GM23248 (cell line): ENCODE measurements around the gene NR2C1. TPM values are rescaled to one million over a fixed set of nuclear protein-coding genes. Genes with fewer than 3 reads are reported as not detected.

Source experiments
- DNase-seq: peaks from one replicate; pipeline ENCODE4 v3.0.0-alpha.2; 2015
- H2AFZ ChIP-seq: fragments of 200-600 bp; sonication (generic); 2 replicates; pipeline ENCODE4 v1.6.1; 2016; ENCODE audit warnings: antibody characterized with exemption
- H3F3A ChIP-seq: fragments of 200-600 bp; sonication (generic); 2 replicates; pipeline ENCODE4 v1.6.1; 2016; ENCODE audit warnings: mild to moderate bottlenecking, antibody characterized with exemption, mixed run types; ENCODE audit not compliant: insufficient read depth
- H3K27ac ChIP-seq: fragments of 200-600 bp; sonication (generic); 2 replicates; pipeline ENCODE4 v1.5.1; 2016; ENCODE audit warnings: mild to moderate bottlenecking
- H3K27me3 ChIP-seq: fragments of 200-600 bp; sonication (generic); replicated peaks from 2 replicates; pipeline ENCODE4 v1.6.1; 2016; ENCODE audit warnings: mild to moderate bottlenecking; ENCODE audit not compliant: insufficient read depth
- H3K36me3 ChIP-seq: fragments of 200-600 bp; sonication (generic); 2 replicates; pipeline ENCODE4 v1.6.1; 2016; ENCODE audit warnings: low read depth, mild to moderate bottlenecking
- H3K4me1 ChIP-seq: fragments of 200-600 bp; sonication (generic); 2 replicates; pipeline ENCODE4 v1.6.1; 2016; ENCODE audit warnings: mild to moderate bottlenecking; ENCODE audit not compliant: insufficient read depth
- H3K4me2 ChIP-seq: fragments of 200-600 bp; sonication (generic); one replicate; pipeline ENCODE4 v1.6.1; 2016; ENCODE audit warnings: mild to moderate bottlenecking; ENCODE audit not compliant: unreplicated experiment
- H3K4me3 ChIP-seq: fragments of 200-600 bp; sonication (generic); 2 replicates; pipeline ENCODE4 v1.5.1; 2016; ENCODE audit warnings: mild to moderate bottlenecking
- H3K79me2 ChIP-seq: fragments of 200-600 bp; sonication (generic); 2 replicates; pipeline ENCODE4 v1.6.1; 2016; ENCODE audit warnings: mild to moderate bottlenecking; ENCODE audit not compliant: insufficient read depth
- H3K9ac ChIP-seq: fragments of 200-600 bp; sonication (generic); 2 replicates; pipeline ENCODE4 v1.6.1; 2016; ENCODE audit warnings: mild to moderate bottlenecking
- H3K9me2 ChIP-seq: fragments of 200-600 bp; sonication (generic); 2 replicates; pipeline ENCODE4 v1.6.1; 2016; ENCODE audit warnings: mixed run types, mild to moderate bottlenecking, moderate library complexity; ENCODE audit not compliant: insufficient read depth
- H3K9me3 ChIP-seq: fragments of 200-600 bp; sonication (generic); one replicate; pipeline ENCODE4 v1.6.1; 2017; ENCODE audit warnings: low read depth
- H4K20me1 ChIP-seq: fragments of 200-600 bp; sonication (generic); 2 replicates; pipeline ENCODE4 v1.6.0; 2016; ENCODE audit not compliant: insufficient read depth
- EZH2 ChIP-seq: fragments of 200-600 bp; sonication (generic); IDR thresholded peaks from 2 replicates; pipeline ENCODE4 v1.6.1; 2018; ENCODE audit warnings: antibody characterized with exemption, mild to moderate bottlenecking; ENCODE audit not compliant: insufficient read depth, poor library complexity, severe bottlenecking
- EZH2phosphoT487 ChIP-seq: fragments of 200-600 bp; sonication (generic); IDR thresholded peaks from 2 replicates; pipeline ENCODE4 v1.6.1; 2018; ENCODE audit warnings: antibody characterized with exemption, moderate library complexity, mild to moderate bottlenecking, low read depth; ENCODE audit not compliant: insufficient read depth
- WGBS, 2 experiments: methylation state at CpG; one replicate each; pipeline ENCODE4 v1.1.6; 2015 to 2017; ENCODE audit warnings: low lambda C conversion rate in 2 of 2, low coverage in 1 of 2; ENCODE audit errors: missing lambda C conversion rate in 2 of 2; 5-methylcytosine and 5-hydroxymethylcytosine counted together
- in situ Hi-C: fragments of 300-500 bp; cut with MboI; formaldehyde crosslinking; loops from 2 replicates; pipeline ENCODE4 v1.15.0; 2020
- polyA plus RNA-seq: library from polyadenylated mRNA; unstranded; fragments of >200 nt; fragmentation: Nextera tagmentation; extraction: Ambion mirVana; gene quantifications from 2 replicates; pipeline ENCODE4 v1.2.1, GENCODE V29; 2016
- total RNA-seq: library from RNA; depleted of rRNA; stranded (reverse); fragments of >200 nt; shearing (Covaris generic); gene quantifications from 2 replicates; pipeline ENCODE4 v1.2.3, GENCODE V29; 2014

The NR2C1 gene
- total and polyA plus RNA-seq, 2 experiments from 2014 or later = 28.0 to 32.9 TPM

DNA sequence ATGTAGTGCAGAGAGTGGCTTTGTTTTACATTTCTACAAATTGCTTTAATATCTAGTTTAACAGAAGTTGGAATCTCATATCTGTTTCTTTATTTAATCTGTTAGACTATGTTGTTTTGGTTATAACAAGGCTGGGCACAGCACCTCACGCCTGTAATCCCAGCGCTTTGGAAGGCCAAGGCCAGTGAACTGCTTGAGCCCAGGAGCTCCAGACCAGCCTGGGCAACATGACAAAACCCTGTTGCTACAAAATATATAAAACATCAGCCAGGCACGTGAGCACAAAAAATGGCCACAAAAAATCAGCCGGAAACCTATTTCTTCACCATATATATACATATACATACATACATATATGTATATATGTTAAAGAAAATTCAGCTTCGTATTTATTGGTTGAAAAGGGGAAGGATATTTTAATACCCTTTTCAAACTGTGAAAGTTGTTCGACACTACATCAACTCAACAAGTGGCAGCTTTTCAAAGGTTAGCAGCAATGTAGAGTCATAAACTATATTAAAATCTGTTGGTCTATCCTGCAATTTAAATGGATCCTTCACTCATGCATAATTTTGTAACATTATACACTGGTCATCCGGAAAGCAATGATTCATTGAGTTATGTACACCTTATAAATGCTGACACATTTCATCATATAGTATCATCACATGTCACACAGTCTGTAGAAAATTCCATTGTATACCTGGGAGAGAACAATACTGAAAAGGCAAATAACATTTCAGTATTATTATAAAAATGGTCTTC lies 7.1 kb downstream of the NR2C1 start:
- Histone ChIP-seq H2AFZ (no peak overlapping the region), H3K36me3 (peaks cover 36% of the 10 kb centered on the region), H3K4me3 (no peak overlapping the region), H3K4me1 (no peaks in the 10 kb centered on the region), H4K20me1 (no peaks in the 10 kb centered on the region), H3K27me3 (no peaks in the 10 kb centered on the region), H3F3A (no peaks in the 10 kb centered on the region), H3K27ac (no peak overlapping the region), H3K9me2 (no peaks in the 10 kb centered on the region), H3K4me2 (no peak overlapping the region), H3K9me3 (no peaks in the 10 kb centered on the region), H3K79me2 (peaks cover 39% of the 10 kb centered on the region), H3K9ac (no peak overlapping the region)
- DNase-seq = no peak
- whole genome bisulfite sequencing, 2 experiments = 95 to 96% methylated on average over 7 of the region's 7 CpGs
- TF ChIP-seq EZH2phosphoT487 (no peak), EZH2 (no peak)
- in situ Hi-C loops = no loop called here

DNA sequence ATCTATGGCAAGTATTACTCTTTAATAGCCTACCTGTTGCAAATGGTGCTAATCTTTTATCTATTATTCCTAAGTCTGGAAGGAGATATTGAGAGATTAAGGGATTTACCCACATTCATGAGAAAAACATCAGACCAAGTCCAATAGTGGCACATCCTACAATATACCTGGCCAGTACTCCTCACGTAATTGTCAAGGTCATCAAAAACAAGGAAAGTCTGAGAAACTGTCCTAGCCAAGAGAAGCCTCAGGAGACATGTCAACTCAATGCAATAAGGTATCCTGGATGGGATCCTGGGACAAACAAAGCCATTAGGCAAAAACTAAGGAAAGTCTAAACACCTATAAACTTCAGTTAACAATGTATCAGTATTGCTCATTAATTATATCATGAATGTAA lies 12.5 kb downstream of the NR2C1 start:
- Histone ChIP-seq H3K27ac (no peak overlapping the region), H3K9ac (no peak overlapping the region), H3K27me3 (no peaks in the 10 kb centered on the region), H3K36me3 (peaks cover 51% of the 10 kb centered on the region), H3K4me2 (no peak overlapping the region), H3K4me1 (no peaks in the 10 kb centered on the region), H3K79me2 (no peaks in the 10 kb centered on the region), H3F3A (no peaks in the 10 kb centered on the region), H3K9me2 (no peaks in the 10 kb centered on the region), H2AFZ (no peak overlapping the region), H4K20me1 (no peaks in the 10 kb centered on the region; the same call in 1 of the 2 replicates), H3K9me3 (no peaks in the 10 kb centered on the region), H3K4me3 (no peak overlapping the region)
- DNase-seq = no peak
- no peak for TF ChIP-seq EZH2phosphoT487
- TF ChIP-seq EZH2 = no peak
- in situ Hi-C loops = no loop called here
- WGBS, 2 experiments = 100% methylated on average over 1 of the region's 1 CpG

DNA sequence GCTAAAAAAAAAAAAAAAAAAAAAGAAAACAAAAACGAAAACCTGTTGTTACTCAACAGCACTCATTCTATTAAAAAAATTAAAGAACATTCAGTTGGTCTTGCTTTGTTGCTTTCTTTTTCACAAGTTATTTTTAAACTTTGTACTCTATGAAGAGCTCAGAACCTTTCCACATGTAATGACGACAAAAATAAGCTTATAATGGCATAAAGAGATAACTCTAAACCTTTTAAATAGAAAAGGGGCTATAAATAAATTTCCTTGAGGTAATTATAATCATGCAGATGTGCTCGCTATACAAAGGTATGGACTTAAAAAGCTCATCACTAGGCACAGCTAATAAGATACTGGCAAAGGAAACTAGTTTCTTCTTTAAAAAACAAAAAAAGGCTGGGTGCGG lies 13.4 kb downstream of the NR2C1 start:
- Histone ChIP-seq H3F3A (no peaks in the 10 kb centered on the region), H2AFZ (no peak overlapping the region), H3K27ac (no peak overlapping the region), H3K4me2 (no peak overlapping the region), H3K4me3 (no peak overlapping the region), H4K20me1 (no peaks in the 10 kb centered on the region; the same call in 1 of the 2 replicates), H3K9me3 (no peaks in the 10 kb centered on the region), H3K4me1 (no peaks in the 10 kb centered on the region), H3K27me3 (no peaks in the 10 kb centered on the region), H3K9ac (no peak overlapping the region), H3K9me2 (no peaks in the 10 kb centered on the region), H3K79me2 (no peaks in the 10 kb centered on the region), H3K36me3 (peaks cover 51% of the 10 kb centered on the region)
- DNase-seq = no peak
- in situ Hi-C loops = no loop called here
- TF ChIP-seq EZH2phosphoT487 = no peak
- no peak for TF ChIP-seq EZH2
- 82 to 87% methylated on average over 4 of the region's 4 CpGs for WGBS, 2 experiments

DNA sequence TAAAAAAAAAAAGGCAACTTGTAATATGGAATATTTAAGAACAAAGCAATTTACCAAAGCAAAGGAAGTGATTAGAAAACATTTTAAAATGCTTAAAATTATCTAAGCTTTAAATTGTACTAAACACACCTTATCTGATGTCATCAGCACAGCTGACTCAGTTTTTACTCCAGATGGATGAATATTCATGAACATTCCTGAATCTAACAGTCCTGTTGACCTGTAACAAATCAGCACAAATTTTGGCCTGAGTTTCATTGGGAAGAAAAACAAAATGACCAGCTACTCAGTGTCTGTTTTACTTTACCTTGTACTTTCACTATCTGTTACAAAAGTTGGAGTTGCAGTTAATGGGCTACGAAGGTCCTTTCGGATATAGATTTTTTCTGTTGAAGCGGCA lies 16.0 kb downstream of the NR2C1 start:
- Histone ChIP-seq H4K20me1 (no peaks in the 10 kb centered on the region; the same call in 1 of the 2 replicates), H3K9ac (no peak overlapping the region), H3K27me3 (no peaks in the 10 kb centered on the region), H3F3A (no peaks in the 10 kb centered on the region), H2AFZ (no peak overlapping the region), H3K4me2 (no peak overlapping the region), H3K27ac (no peak overlapping the region), H3K9me2 (no peaks in the 10 kb centered on the region), H3K4me1 (no peaks in the 10 kb centered on the region), H3K79me2 (no peaks in the 10 kb centered on the region), H3K36me3 (peaks cover 40% of the 10 kb centered on the region), H3K9me3 (no peaks in the 10 kb centered on the region), H3K4me3 (no peak overlapping the region)
- TF ChIP-seq EZH2 (no peak), EZH2phosphoT487 (no peak)
- WGBS, 2 experiments = 97 to 100% methylated on average over 3 of the region's 3 CpGs
- in situ Hi-C loops = no loop called here
- no peak for DNase-seq
